Measurements from ENCODE around the gene SP2. TPM values are rescaled to one million over a fixed set of nuclear protein-coding genes. Genes with fewer than 3 reads are reported as not detected.

SP2 gene
- total and polyA plus RNA-seq, 11 donors, result 4.1 to 21.2 (median 16.0) TPM

GRCh38 chr17:47907932-47908562 is 12.0 kb downstream of the SP2 start:
- no peak for DNase-seq
- WGBS, 4 donors, result 26 to 45% (median 34%) methylated on average over 8 of the region's 8 CpGs
- intact Hi-C loops (cut with DNase I), result loop anchor here in 3 of 10 donors (5.0 kb wide), 1 partner anchor 34 kb away; the partner anchor contains the start of gene PNPO (in 3 of the 3)
- Histone ChIP-seq H3K27me3 (no peaks in the 10 kb centered on the region), H3K27ac (peak overlapping the region; percentile 41 to 97 (median 93)), H3K4me1 (peaks cover 16 to 70% (median 61%) of the 10 kb centered on the region in 12 donors), H3K9me3 (no peaks in the 10 kb centered on the region), H3K4me3 (peak overlapping the region in 7 of 12 donors; percentile 11 to 38 (median 28)), H3K36me3 (peaks cover 0 to 4% (median 0%) of the 10 kb centered on the region in 9 donors)
- ATAC-seq, result peak in 3 of 4 donors; percentile 18 to 26 (median 23)
- TF ChIP-seq CTCF (IDR thresholded peaks at IDR 0.05), result no peak
- TF ChIP-seq POLR2A (IDR thresholded peaks at IDR 0.05), result no peak

- 97 to 99% (median 98%) methylated on average over 2 of the region's 2 CpGs for WGBS, 4 donors
- H3K4me1 ChIP-seq, result peaks cover 6 to 57% (median 36%) of the 10 kb centered on the region in 12 donors
- intact Hi-C loops (cut with DNase I), result no loop called here
Measured at GRCh38 chr17:47913050-47913449, 17.0 kb downstream of the SP2 start.

GRCh38 chr17:47914306-47914948 is 18.4 kb downstream of the SP2 start:
- 43 to 57% (median 53%) methylated on average over 4 of the region's 4 CpGs for WGBS, 4 donors
- intact Hi-C loops (cut with DNase I), result no loop called here

More at GRCh38 chr17:47913050-47913449, 17.0 kb downstream of the SP2 start:
- Histone ChIP-seq H3K27ac (no peak overlapping the region), H3K27me3 (no peaks in the 10 kb centered on the region), H3K4me3 (no peak overlapping the region), H3K9me3 (no peaks in the 10 kb centered on the region), H3K36me3 (peaks cover 0 to 27% (median 10%) of the 10 kb centered on the region in 9 donors)
- DNase-seq, result no peak
- TF ChIP-seq CTCF (IDR thresholded peaks at IDR 0.05), result no peak
- no peak for TF ChIP-seq POLR2A (IDR thresholded peaks at IDR 0.05)
- ATAC-seq, result no peak

GRCh38 chr17:47915776-47916398 is 19.9 kb downstream of the SP2 start:
- Histone ChIP-seq H3K27me3 (no peaks in the 10 kb centered on the region), H3K4me1 (peaks cover 0 to 41% (median 21%) of the 10 kb centered on the region in 12 donors), H3K36me3 (peaks cover 0 to 34% (median 19%) of the 10 kb centered on the region in 9 donors), H3K27ac (peak overlapping the region; percentile 35 to 74 (median 66)), H3K4me3 (no peak overlapping the region), H3K9me3 (no peaks in the 10 kb centered on the region)
- WGBS, 4 donors, result 42 to 52% (median 48%) methylated on average over 12 of the region's 12 CpGs
- ATAC-seq, result peak; percentile 24 to 68 (median 59)
- DNase-seq, result peak; percentile 52 to 77 (median 67)
- intact Hi-C loops (cut with DNase I), result no loop called here
- TF ChIP-seq CTCF (IDR thresholded peaks at IDR 0.05) (no peak), POLR2A (IDR thresholded peaks at IDR 0.05) (no peak)

More at GRCh38 chr17:47914306-47914948, 18.4 kb downstream of the SP2 start:
- H3K36me3 ChIP-seq, result peaks cover 0 to 27% (median 19%) of the 10 kb centered on the region in 9 donors
- H3K4me3 ChIP-seq, result no peak overlapping the region
- no peaks in the 10 kb centered on the region for H3K9me3 ChIP-seq
- DNase-seq (no peak), ATAC-seq (peak; percentile 62 to 82 (median 73))
- peak overlapping the region in 10 of 12 donors; percentile 2 to 73 (median 66) for H3K27ac ChIP-seq
- H3K27me3 ChIP-seq, result no peaks in the 10 kb centered on the region
- peaks cover 0 to 47% (median 24%) of the 10 kb centered on the region in 12 donors for H3K4me1 ChIP-seq
- TF ChIP-seq POLR2A (IDR thresholded peaks at IDR 0.05), result no peak
